Naive thymus-derived CD4-positive, alpha-beta T cell (primary cell): ENCODE measurements around the gene TBX21. TPM values are rescaled to one million over a fixed set of nuclear protein-coding genes. Genes with fewer than 3 reads are reported as not detected.

Source experiments
- ATAC-seq: fragments of 150-1000 bp; cut with Tn5 transposase; 2 replicates; pipeline ENCODE4 v1.10.0; 2021; ENCODE audit warnings: mild to moderate bottlenecking, moderate library complexity
- CTCF ChIA-PET: fragments of 350-600 bp; sonication (Branson Sonifier 250); formaldehyde crosslinking; loops from one replicate; lab custom pipeline; 2021; ENCODE audit warnings: antibody characterized with exemption; lab: Charles Lee
- POLR2A ChIA-PET: fragments of 350-600 bp; sonication (Branson Sonifier 250); formaldehyde crosslinking; loops from one replicate; lab custom pipeline; 2021; ENCODE audit warnings: antibody characterized with exemption, inconsistent platforms; lab: Charles Lee
- DNase-seq, 9 donors: peaks; one replicate each; pipeline versions ENCODE4 v3.0.0 to v3.0.0-alpha.2; 2020 to 2022; ENCODE audit warnings: mixed read lengths in 1 of 9
- H3K27ac ChIP-seq: one replicate; pipeline ENCODE4 v1.7.0; 2013; ENCODE audit warnings: mild to moderate bottlenecking, low read depth, low read length, moderate library complexity
- H3K27me3 ChIP-seq, 2 donors: one replicate each; pipeline ENCODE4 v1.7.0; 2013; ENCODE audit warnings: low read length in 2 of 2, mild to moderate bottlenecking in 2 of 2, moderate library complexity in 2 of 2; ENCODE audit not compliant: control insufficient read depth in 2 of 2, insufficient read depth in 2 of 2
- H3K36me3 ChIP-seq, 3 experiments: 1 replicate in 2 of 3; 2 replicates in 1 of 3; pipeline ENCODE4 v1.7.0; 2013; ENCODE audit warnings: low read length in 3 of 3, mild to moderate bottlenecking in 3 of 3, moderate library complexity in 1 of 3; ENCODE audit not compliant: insufficient read depth in 3 of 3, control insufficient read depth in 2 of 3
- H3K4me1 ChIP-seq, 2 donors: one replicate each; pipeline ENCODE4 v1.7.0; 2013; ENCODE audit warnings: low read length in 2 of 2, mild to moderate bottlenecking in 2 of 2, moderate library complexity in 1 of 2; ENCODE audit not compliant: control insufficient read depth in 2 of 2, insufficient read depth in 2 of 2
- H3K4me3 ChIP-seq: 2 replicates; pipeline ENCODE4 v1.7.0; 2013; ENCODE audit warnings: mild to moderate bottlenecking, low read length
- H3K9me3 ChIP-seq, 3 experiments: 1 replicate in 2 of 3; 2 replicates in 1 of 3; pipeline ENCODE4 v1.7.0; 2013; ENCODE audit warnings: low read length in 3 of 3; ENCODE audit not compliant: control insufficient read depth in 2 of 3
- H3K27ac Mint-ChIP-seq, 9 donors: one replicate each; pipeline ENCODE4 v1.8.0; 2020 to 2022; ENCODE audit warnings: mixed read lengths in 9 of 9, mild to moderate bottlenecking in 8 of 9, moderate library complexity in 5 of 9, inconsistent platforms in 2 of 9
- H3K27me3 Mint-ChIP-seq, 5 donors: one replicate each; pipeline ENCODE4 v1.8.0; 2021 to 2022; ENCODE audit warnings: mixed read lengths in 5 of 5, mild to moderate bottlenecking in 1 of 5
- H3K36me3 Mint-ChIP-seq, 5 donors: one replicate each; pipeline ENCODE4 v1.8.0; 2020 to 2022; ENCODE audit warnings: mixed read lengths in 5 of 5, mild to moderate bottlenecking in 3 of 5, inconsistent platforms in 1 of 5
- H3K4me1 Mint-ChIP-seq, 7 donors: one replicate each; pipeline ENCODE4 v1.8.0; 2020 to 2022; ENCODE audit warnings: mixed read lengths in 7 of 7, mild to moderate bottlenecking in 3 of 7, inconsistent platforms in 1 of 7
- H3K4me3 Mint-ChIP-seq, 10 donors: one replicate each; pipeline ENCODE4 v1.8.0; 2020 to 2022; ENCODE audit warnings: mild to moderate bottlenecking in 10 of 10, mixed read lengths in 10 of 10, moderate library complexity in 6 of 10, inconsistent platforms in 2 of 10
- H3K9me3 Mint-ChIP-seq, 11 donors: one replicate each; pipeline ENCODE4 v1.8.0; 2020 to 2022; ENCODE audit warnings: mixed read lengths in 11 of 11, mild to moderate bottlenecking in 4 of 11, inconsistent platforms in 1 of 11, moderate library complexity in 1 of 11
- intact Hi-C, 2 donors: fragments of 100-400 bp; cut with micrococcal nuclease; formaldehyde crosslinking; loops; one replicate each; pipeline ENCODE4 v1.15.1; 2023
- polyA plus RNA-seq, 2 donors: library from polyadenylated mRNA; unstranded; fragments of 300-500 nt; fragmentation: Illumina TruSeq; gene quantifications; one replicate each; pipeline ENCODE4 v1.2.3, GENCODE V29; 2021
- total RNA-seq, 6 experiments: library from RNA in 5 of 6; stranded (reverse) in 5 of 6; gene quantifications; 1 replicate in 5 of 6; 2 replicates in 1 of 6; pipeline ENCODE4 v1.2.3 and lab custom pipeline; 2021 to 2026

TBX21 gene
- total RNA-seq: 10 to 100 TPM in 2 of 5 experiments, 1 to 10 TPM in 3; 1.3 to 38.6 (median 4.5) TPM
- polyA plus RNA-seq: under 1 TPM; 0.13 to 0.43 TPM
- 2.3 reads per million, percentile 11 among the genes with 10 or more reads in this experiment for total RNA-seq (lab: John Stamatoyannopoulos, UW)

DNA sequence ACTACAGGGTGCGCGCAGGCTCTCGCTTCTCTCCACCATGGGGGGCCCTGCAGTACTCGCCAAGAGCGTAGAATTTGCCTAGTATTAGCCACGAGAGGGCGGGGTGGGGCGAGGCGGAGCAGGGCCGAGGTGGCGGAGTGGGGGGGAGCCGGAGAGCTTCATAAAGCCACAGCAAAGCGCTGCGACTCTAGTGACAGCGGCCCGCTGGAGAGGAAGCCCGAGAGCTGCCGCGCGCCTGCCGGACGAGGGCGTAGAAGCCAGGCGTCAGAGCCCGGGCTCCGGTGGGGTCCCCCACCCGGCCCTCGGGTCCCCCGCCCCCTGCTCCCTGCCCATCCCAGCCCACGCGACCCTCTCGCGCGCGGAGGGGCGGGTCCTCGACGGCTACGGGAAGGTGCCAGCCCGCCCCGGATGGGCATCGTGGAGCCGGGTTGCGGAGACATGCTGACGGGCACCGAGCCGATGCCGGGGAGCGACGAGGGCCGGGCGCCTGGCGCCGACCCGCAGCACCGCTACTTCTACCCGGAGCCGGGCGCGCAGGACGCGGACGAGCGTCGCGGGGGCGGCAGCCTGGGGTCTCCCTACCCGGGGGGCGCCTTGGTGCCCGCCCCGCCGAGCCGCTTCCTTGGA is at the start of gene TBX21:
Gene TBX21 (plus strand): TSS at position 190 of the 627 bp plus-strand sequence. CDS start 219 bp downstream, at position 409.
- Mint-ChIP-seq H3K4me3 (peak within 1 kb of the TSS; percentile 78 to 96 (median 87)), H3K9me3 (no peaks in the 10 kb centered on the region), H3K36me3 (peaks cover 0 to 2% (median 0%) of the 10 kb centered on the region in 5 donors), H3K4me1 (peaks cover 11 to 75% (median 25%) of the 10 kb centered on the region in 7 donors), H3K27ac (peak within 1 kb of the TSS; percentile 10 to 94 (median 51)), H3K27me3 (peaks cover 0 to 14% (median 5%) of the 10 kb centered on the region in 5 donors)
- Histone ChIP-seq H3K9me3 (no peaks in the 10 kb centered on the region), H3K4me1 (peaks cover 17 to 43% of the 10 kb centered on the region in 2 donors), H3K27ac (no peak within 1 kb of the TSS), H3K4me3 (peak within 1 kb of the TSS; percentile 75), H3K36me3 (no peaks in the 10 kb centered on the region), H3K27me3 (no peaks in the 10 kb centered on the region)
- ChIA-PET CTCF (interaction anchor here (1.1 to 2.0 kb wide), 4 partner anchors 9 to 68 kb away, joined by 3 to 10 read pairs (median 5); no protein-coding TSS in a partner anchor), POLR2A (interaction anchor here (0.6 to 1.3 kb wide), 5 partner anchors 27 to 158 kb away, joined by 3 to 5 read pairs (median 4); no protein-coding TSS in a partner anchor)
- DNase-seq (peak; percentile 57 to 87 (median 76)), ATAC-seq (peak; percentile 95)
- intact Hi-C loops: loop anchor here (1.0 to 5.0 kb wide), 6 partner anchors 9 to 88 kb away; partner anchors contain the start of gene OSBPL7 (in 1 of the 2)

DNA sequence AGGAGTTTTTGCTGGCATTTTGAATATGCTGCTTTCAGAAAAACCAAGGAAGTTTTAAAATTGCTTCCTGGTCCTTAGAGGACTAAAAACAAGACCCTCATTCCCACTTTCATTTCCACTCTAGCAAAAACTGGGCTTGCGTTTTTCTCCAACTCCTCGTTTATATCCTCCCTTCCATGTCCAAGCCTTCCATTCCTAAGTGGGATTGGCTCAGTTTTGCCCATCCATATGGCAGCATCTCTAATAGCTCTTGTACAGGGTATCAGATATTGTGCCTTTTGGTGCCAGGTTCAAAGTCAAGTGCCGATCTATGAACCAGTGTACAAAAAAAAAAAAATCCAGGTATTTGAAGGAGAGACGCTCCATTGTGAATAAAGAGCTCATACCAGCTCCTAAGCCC is 49.0 kb upstream of the TBX21 start:
- H3K36me3 ChIP-seq: peaks cover 22 to 57% (median 23%) of the 10 kb centered on the region in 3 experiments
- POLR2A ChIA-PET: no interaction called here

GRCh38 chr17:47684535-47685193 is 48.4 kb upstream of the TBX21 start:
- intact Hi-C loops: no loop called here
- Mint-ChIP-seq H3K4me1 (peaks cover 0 to 24% (median 0%) of the 10 kb centered on the region in 7 donors), H3K27ac (peak overlapping the region in 5 of 9 donors; percentile 9 to 54 (median 26)), H3K36me3 (peaks cover 4 to 43% (median 23%) of the 10 kb centered on the region in 5 donors), H3K4me3 (no peak overlapping the region), H3K27me3 (no peaks in the 10 kb centered on the region), H3K9me3 (peaks cover 0 to 1% (median 0%) of the 10 kb centered on the region in 11 donors)
- H3K27me3 ChIP-seq: no peaks in the 10 kb centered on the region
- H3K27ac ChIP-seq: no peak overlapping the region
- ChIA-PET POLR2A (no interaction called here), CTCF (interaction anchor here (1.3 kb wide), 1 partner anchor 20 kb away, joined by 4 read pairs; no protein-coding TSS in a partner anchor)
- no peaks in the 10 kb centered on the region for H3K4me1 ChIP-seq
- DNase-seq: no peak
- ATAC-seq: no peak
- H3K36me3 ChIP-seq: peaks cover 18 to 51% (median 22%) of the 10 kb centered on the region in 3 experiments
- H3K9me3 ChIP-seq: no peaks in the 10 kb centered on the region
- H3K4me3 ChIP-seq: no peak overlapping the region

More for the DNA sequence above, 49.0 kb upstream of the TBX21 start:
- Mint-ChIP-seq H3K36me3 (peaks cover 4 to 43% (median 23%) of the 10 kb centered on the region in 5 donors), H3K9me3 (peaks cover 0 to 1% (median 0%) of the 10 kb centered on the region in 11 donors), H3K4me3 (no peak overlapping the region), H3K4me1 (peaks cover 0 to 24% (median 0%) of the 10 kb centered on the region in 7 donors), H3K27ac (peak overlapping the region in 3 of 9 donors; percentile 14 to 38 (median 26)), H3K27me3 (no peaks in the 10 kb centered on the region)
- Histone ChIP-seq H3K4me1 (no peaks in the 10 kb centered on the region), H3K9me3 (no peaks in the 10 kb centered on the region), H3K27me3 (no peaks in the 10 kb centered on the region), H3K27ac (no peak overlapping the region), H3K4me3 (no peak overlapping the region)
- intact Hi-C loops: no loop called here
- ATAC-seq (no peak), DNase-seq (no peak)
- CTCF ChIA-PET: interaction anchor here (1.3 kb wide), 1 partner anchor 20 kb away, joined by 4 read pairs; no protein-coding TSS in a partner anchor

GRCh38 chr17:47685556-47686275 is 47.3 kb upstream of the TBX21 start:
- no peak for ATAC-seq
- H3K4me3 ChIP-seq: no peak overlapping the region
- H3K27ac Mint-ChIP-seq: peak overlapping the region in 3 of 9 donors; percentile 14 to 55 (median 51)
- intact Hi-C loops: no loop called here
- H3K9me3 Mint-ChIP-seq: peaks cover 0 to 1% (median 0%) of the 10 kb centered on the region in 11 donors
- no peak overlapping the region for H3K4me3 Mint-ChIP-seq
- DNase-seq: no peak
- no peaks in the 10 kb centered on the region for H3K4me1 ChIP-seq
- peaks cover 9 to 40% (median 13%) of the 10 kb centered on the region in 3 experiments for H3K36me3 ChIP-seq
- no peaks in the 10 kb centered on the region for H3K27me3 Mint-ChIP-seq
- peaks cover 4 to 33% (median 13%) of the 10 kb centered on the region in 5 donors for H3K36me3 Mint-ChIP-seq
- POLR2A ChIA-PET: no interaction called here
- CTCF ChIA-PET: no interaction called here
- H3K9me3 ChIP-seq: no peaks in the 10 kb centered on the region
- H3K4me1 Mint-ChIP-seq: peaks cover 0 to 16% (median 0%) of the 10 kb centered on the region in 7 donors
- no peak overlapping the region for H3K27ac ChIP-seq
- no peaks in the 10 kb centered on the region for H3K27me3 ChIP-seq

- H3K36me3 ChIP-seq: peaks cover 7 to 36% (median 11%) of the 10 kb centered on the region in 3 experiments
- peaks cover 4 to 30% (median 10%) of the 10 kb centered on the region in 5 donors for H3K36me3 Mint-ChIP-seq
- H3K4me1 ChIP-seq: no peaks in the 10 kb centered on the region
- peaks cover 0 to 1% (median 0%) of the 10 kb centered on the region in 11 donors for H3K9me3 Mint-ChIP-seq
- H3K27me3 ChIP-seq: no peaks in the 10 kb centered on the region
- H3K27ac ChIP-seq: no peak overlapping the region
- POLR2A ChIA-PET: no interaction called here
- H3K27ac Mint-ChIP-seq: peak overlapping the region in 3 of 9 donors; percentile 8 to 55 (median 51)
- H3K9me3 ChIP-seq: no peaks in the 10 kb centered on the region
- no peak overlapping the region for H3K4me3 ChIP-seq
- peaks cover 0 to 14% (median 0%) of the 10 kb centered on the region in 7 donors for H3K4me1 Mint-ChIP-seq
- intact Hi-C loops: no loop called here
- no peak for DNase-seq
- CTCF ChIA-PET: no interaction called here
- H3K27me3 Mint-ChIP-seq: no peaks in the 10 kb centered on the region
- no peak overlapping the region for H3K4me3 Mint-ChIP-seq
- no peak for ATAC-seq
Measured at GRCh38 chr17:47686276-47686635, 46.8 kb upstream of the TBX21 start.
